SK-N-MC (cell line): ENCODE data around the gene YIPF5.

ENCODE experiments used
- EZH2 ChIP-seq: fragments of 200-600 bp; sonication (generic); IDR thresholded peaks from one replicate; pipeline ENCODE4 v1.6.1; 2017; ENCODE audit warnings: antibody characterized with exemption
- FOXP2 ChIP-seq: optimal IDR thresholded peaks from 2 replicates; pipeline ENCODE3; 2011; ENCODE audit warnings: mild to moderate bottlenecking, moderate library complexity; ENCODE audit not compliant: insufficient read depth; ENCODE audit errors: extremely low read length, control extremely low read depth
- POLR2AphosphoS5 ChIP-seq: IDR thresholded peaks from 2 replicates; pipeline ENCODE4 v1.6.1; 2012; ENCODE audit warnings: mild to moderate bottlenecking, low read depth, low read length, borderline replicate concordance

DNA sequence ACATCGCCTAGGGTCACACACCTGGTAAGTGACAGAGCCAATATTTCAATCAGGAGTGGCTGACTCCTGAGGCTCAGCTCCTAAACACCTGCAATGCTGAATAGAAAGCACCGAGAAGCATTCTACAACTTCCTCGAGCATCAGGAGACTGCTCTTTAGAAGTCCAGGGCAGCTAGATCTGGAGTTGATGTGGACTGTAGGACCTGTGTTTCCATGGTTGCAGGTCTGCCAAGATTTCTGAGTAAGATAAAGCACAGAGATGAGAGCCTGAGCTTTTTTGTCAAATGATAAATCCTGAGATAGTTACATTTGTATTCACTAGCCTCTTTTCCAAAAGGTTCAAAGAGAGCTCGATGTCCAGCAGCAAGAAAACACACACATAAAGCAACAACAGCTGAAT is 43.8 kb downstream of the YIPF5 start:
- no peak for TF ChIP-seq EZH2
- no peak for TF ChIP-seq POLR2AphosphoS5
- no peak for TF ChIP-seq FOXP2
